Dermis microvascular lymphatic vessel endothelial cell (primary cell): ENCODE results near the gene MEPCE. TPM values are rescaled to one million over a fixed set of nuclear protein-coding genes. Genes with fewer than 3 reads are reported as not detected.

Source experiments
- DNase-seq, 2 donors: peaks; one replicate each; pipeline versions ENCODE4 v3.0.0 to v3.0.0-alpha.2; 2010; ENCODE audit warnings: low read depth in 2 of 2
- total RNA-seq: library from RNA; depleted of rRNA; stranded (reverse); fragments of >200 nt; gene quantifications from 2 replicates; pipeline ENCODE4 v1.2.1, GENCODE V29; 2014

MEPCE gene
- total RNA-seq, 1 donor from 2014 or later: 32.2 TPM

GRCh38 chr7:100402241-100402640 is 27.4 kb upstream of the MEPCE start:
- DNase-seq: no peak

DNA sequence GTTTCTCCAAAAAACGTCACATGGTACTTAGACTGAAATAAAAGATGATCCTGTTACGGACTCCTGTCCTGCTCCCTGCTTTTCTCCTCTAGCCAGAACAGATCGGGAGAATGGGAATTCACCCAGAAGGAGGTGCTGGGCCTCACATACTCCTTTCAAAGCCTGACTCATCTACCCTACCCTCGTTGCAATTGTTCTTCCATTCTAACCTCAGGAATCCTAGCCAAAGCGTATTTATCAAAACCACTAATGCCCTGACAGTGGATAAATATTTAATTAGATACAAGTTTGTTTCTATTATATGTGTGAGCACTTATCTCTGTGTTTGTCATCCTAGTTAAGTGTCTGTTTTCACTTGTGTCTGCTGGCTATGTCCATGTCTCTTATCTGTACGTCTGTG is 22.9 kb upstream of the MEPCE start:
- DNase-seq: no peak

DNA sequence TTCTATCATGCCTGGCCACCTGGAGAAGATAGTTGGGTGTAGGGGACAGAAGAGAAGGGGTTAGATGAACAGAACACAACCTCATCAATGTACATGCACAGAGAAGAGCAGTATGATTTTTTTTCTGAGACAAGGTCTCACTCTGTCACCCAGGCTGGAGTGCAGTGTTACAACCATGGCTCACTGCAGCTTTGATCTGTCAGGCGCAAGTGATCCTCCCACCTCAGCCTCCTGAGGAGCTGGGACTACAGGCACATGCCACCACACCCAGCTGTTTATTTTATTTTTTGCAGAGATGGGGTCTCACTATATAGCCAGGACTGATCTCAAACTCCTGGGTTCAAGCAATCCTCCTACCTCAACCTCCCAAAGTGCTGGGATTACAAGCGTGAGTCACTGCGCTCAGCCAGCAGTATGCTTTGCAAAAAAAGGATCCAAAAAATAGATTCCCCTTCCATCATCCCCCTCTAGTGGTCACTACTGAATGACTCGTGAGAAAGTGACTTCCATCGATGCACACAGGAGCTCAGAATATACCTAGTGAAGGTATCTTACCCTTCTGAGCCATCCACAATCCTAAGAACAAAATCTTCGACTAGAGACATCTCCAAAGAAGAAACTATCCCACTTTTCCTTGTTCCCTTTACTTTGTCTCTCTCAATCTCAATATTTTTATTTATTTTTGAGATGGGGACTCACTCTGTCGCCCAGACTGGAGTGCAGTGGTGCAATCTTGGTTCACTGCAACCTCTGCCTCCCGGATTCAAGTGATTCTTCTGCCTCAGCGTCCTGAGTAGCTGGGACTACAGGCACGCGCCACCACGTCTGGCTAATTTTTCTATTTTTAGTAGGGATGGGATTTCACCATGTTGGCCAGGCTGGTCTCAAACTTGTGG is 22.1 kb upstream of the MEPCE start:
- peak; percentile 58 to 72 for DNase-seq

- no peak for DNase-seq
Measured at GRCh38 chr7:100411101-100411500, 18.5 kb upstream of the MEPCE start.

- DNase-seq: no peak
Measured at GRCh38 chr7:100413346-100413745, 16.3 kb upstream of the MEPCE start.

- no peak for DNase-seq
Measured at GRCh38 chr7:100413889-100414288, 15.7 kb upstream of the MEPCE start.

DNA sequence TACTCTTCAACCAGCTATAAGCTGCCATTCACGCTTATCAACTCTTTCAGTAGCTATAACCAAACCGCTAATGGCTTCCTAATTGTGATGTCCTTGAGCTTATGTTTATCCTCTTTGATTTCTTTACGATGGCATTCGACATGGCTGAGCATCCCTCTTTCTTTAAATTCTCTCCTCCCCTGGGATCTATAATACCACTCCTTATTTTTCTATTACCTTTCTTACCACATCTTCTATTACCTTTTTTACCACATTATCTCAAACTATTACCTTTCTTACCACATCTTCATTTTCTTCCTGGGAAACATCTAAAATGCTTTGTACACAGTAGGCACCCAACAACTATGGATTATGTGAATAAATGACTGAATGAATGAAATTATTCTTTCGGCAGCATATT is 14.2 kb upstream of the MEPCE start:
- DNase-seq: no peak

DNA sequence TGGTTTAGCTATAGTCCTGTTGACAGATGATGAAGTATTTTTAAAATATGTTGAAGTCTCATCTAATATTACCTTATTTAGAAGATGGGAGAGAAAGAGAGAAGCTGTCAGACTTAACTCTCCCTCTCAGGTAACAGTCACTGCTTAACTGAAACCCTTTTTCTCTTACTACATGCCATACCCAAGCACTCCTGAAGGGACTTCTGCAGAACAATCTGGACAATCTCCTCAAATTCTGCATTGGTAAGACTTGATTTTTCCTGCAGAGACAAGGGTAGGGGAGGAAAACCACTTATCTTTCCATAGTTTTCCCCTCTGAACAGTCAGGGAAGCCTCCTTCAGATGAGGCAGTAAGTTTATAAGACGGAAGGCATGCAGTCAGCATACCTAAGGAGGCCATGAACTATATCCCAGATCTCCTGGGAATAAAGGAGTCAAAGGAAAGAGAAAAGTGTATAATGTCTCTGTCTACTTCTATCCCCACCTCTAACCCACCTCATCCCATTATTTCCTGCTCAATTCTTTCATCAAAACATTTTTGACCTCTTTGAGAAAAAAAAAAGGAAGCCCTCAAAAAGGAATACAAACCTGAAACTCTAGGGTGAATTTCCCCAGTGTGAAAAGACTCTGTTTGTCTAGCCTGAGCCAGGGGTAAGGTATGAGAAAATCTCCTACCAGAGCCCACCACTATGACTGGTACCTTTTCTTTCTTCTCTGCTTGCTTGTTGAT is 10.5 kb upstream of the MEPCE start:
- no peak for DNase-seq

- no peak for DNase-seq
Measured at GRCh38 chr7:100419660-100420226, 9.9 kb upstream of the MEPCE start.

DNA sequence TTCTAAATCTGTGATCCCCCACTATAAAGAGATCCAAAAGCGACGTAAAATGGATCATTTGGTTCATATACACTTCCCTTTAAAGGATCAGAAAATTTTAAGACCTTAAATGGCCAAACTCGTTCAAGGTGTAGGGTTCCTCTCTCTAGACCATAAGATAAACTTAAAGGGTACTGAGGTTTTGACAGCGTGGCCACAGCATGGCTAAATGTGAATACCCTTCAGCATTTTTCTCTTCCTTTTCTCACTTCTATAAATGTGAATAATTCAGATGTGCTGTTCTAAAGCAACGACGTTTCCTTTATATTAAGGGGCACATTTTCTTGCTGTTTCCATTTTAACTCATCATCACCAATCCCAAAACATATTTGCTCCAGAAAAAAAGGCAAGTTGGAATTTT is 6.3 kb upstream of the MEPCE start:
- no peak for DNase-seq

DNA sequence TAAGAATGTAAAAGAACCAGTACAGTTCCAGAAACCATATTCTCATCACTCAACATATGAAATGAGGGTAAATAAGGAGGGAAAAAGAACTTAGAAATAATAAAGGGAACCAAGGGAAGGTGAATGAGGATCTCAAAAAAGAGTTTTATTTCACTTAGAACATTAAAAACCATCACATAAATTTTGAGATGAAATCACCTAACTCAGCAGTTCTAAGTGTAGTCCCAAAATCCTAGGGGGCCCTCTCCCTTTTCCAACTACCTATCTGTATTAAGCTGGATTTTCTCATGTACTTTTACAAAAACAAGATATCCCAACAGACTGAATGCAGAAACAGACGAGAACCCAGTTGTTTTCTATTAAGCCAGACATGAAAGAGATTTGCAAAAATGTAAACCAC is 4.3 kb upstream of the MEPCE start:
- DNase-seq: no peak

- DNase-seq: no peak
Measured at GRCh38 chr7:100426516-100426915, 3.1 kb upstream of the MEPCE start.

GRCh38 chr7:100427762-100428198 is 1.9 kb upstream of the MEPCE start:
- no peak for DNase-seq

GRCh38 chr7:100428199-100428966 is 1.2 kb upstream of the MEPCE start, which contains the start of gene ZCWPW1:
ZCWPW1 (minus strand) TSS chr7:100428703; CDS start chr7:100420649, 8,054 bp downstream.
- peak; percentile 96 for DNase-seq

DNA sequence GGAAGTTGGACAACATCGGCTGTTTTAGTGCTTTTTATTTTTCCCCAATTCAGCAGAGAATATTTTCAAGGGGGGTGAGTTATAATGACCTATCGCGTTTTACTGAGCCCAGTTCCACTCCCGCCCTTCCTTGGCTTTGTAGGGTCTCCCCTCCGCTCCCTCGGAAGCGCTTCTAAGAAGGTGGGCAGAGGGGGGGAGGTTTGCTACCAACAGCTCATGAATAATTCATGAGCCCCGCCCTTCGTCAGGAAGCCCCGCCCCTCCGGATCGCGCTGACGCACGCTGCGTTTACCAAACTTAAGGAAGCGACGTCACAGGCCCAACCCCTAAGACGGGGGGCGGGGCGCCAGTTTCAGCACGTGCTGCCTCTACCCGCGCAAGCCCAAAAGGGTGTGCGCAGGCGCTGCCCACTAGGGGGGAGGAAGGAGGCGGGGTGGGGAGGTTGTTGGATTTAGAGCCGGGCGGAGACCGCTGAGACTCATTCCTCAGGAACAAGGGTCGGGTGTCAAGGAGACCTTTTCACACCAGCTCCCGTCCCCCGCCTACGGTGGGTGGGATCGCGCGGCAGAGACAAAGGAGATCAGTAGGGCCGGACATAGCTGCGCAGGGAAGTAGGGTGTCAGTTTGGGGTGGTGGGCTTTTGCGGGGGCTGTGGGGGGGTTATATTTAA is 529 bp upstream of the MEPCE start:
- peak; percentile 99 to 100 for DNase-seq

GRCh38 chr7:100430493-100431285 is 1.1 kb downstream of the MEPCE start:
- peak in 1 of 2 donors; percentile 32 for DNase-seq

- no peak for DNase-seq
Measured at GRCh38 chr7:100431286-100431735, 1.7 kb downstream of the MEPCE start.

DNA sequence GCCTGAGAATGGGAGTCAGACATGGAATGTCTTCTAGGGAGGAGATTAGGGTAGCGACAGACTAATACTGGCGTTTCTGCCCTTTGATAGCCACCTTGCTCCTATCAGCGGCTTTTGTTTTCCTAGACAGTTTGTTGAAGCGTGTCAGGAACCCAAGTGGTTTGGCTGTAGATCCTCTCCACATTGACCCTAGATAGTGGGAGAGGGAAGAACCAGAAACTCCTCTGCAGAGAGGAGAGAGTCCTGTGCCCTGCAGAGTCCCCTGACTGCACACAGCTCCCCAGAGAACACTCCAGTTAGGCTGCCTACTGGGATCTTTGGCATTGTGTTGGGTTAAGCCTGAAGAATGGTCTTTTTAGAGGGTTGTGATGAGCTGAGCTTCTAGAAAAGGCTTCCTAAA is 2.4 kb downstream of the MEPCE start:
- DNase-seq: no peak

DNA sequence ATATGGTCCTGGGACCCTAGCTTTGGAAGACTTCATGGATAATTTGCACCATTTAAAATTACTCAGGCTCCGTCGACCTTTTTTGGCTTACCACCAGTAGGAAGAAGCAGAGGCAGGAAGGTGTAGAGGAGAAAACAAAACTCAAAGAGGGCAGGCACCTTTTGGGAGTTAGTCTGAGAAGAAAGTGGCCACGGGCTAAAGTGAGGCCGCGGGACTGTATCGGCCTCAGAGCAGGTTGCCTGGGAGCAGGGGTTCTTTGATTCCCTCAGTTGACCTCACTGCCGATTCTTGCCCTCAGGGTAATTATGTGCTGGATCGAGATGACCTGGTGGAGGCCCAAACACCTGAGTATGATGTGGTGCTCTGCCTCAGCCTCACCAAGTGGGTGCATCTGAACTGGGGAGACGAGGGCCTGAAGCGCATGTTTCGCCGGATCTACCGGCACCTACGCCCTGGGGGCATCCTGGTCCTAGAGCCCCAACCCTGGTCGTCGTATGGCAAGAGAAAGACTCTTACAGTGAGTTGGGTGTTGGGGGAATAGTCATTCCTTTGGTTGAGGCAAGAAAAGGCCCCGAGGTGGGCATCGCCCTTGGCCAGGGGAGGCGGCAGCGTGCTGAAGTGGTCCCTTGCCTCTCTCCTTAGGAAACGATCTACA is 3.1 kb downstream of the MEPCE start:
- no peak for DNase-seq

GRCh38 chr7:100433276-100433591 is 3.6 kb downstream of the MEPCE start:
- no peak for DNase-seq
